ENCODE data around the gene PHC1. TPM values are rescaled to one million over a fixed set of nuclear protein-coding genes. Genes with fewer than 3 reads are reported as not detected.

PHC1 gene
- total and polyA plus RNA-seq, 3 donors from 2014 or later, result 112 to 154 (median 134) TPM

GRCh38 chr12:8905546-8905945 lies 8.8 kb upstream of the PHC1 start:
- Histone ChIP-seq H3K4me1 (no peaks in the 10 kb centered on the region), H3K4me3 (no peak overlapping the region), H3K9me3 (no peaks in the 10 kb centered on the region), H3K27me3 (no peaks in the 10 kb centered on the region), H3K36me3 (ENCODE audit: low read depth, missing control alignments) (no peaks in the 10 kb centered on the region), H3K27ac (no peak overlapping the region)
- intact Hi-C loops (cut with DNase I; ENCODE audit: low total_unique reads), result no loop called here
- DNase-seq, result no peak
- no peak for TF ChIP-seq POLR2A (IDR thresholded peaks at IDR 0.05)
- no peak for TF ChIP-seq CTCF (IDR thresholded peaks at IDR 0.05)
- 76 to 78% methylated on average over 10 of the region's 10 CpGs for WGBS, 2 donors

- 89 to 91% methylated on average over 16 of the region's 16 CpGs for WGBS, 2 donors
- Histone ChIP-seq H3K9me3 (no peaks in the 10 kb centered on the region), H3K36me3 (ENCODE audit: low read depth, missing control alignments) (no peaks in the 10 kb centered on the region), H3K4me3 (no peak overlapping the region), H3K4me1 (no peaks in the 10 kb centered on the region), H3K27ac (no peak overlapping the region), H3K27me3 (no peaks in the 10 kb centered on the region)
- DNase-seq, result no peak
- intact Hi-C loops (cut with DNase I; ENCODE audit: low total_unique reads), result no loop called here
- TF ChIP-seq POLR2A (IDR thresholded peaks at IDR 0.05), result no peak
Observed at GRCh38 chr12:8906266-8907180, 7.8 kb upstream of the PHC1 start.

- WGBS, 2 donors, result 83 to 89% methylated on average over 3 of the region's 3 CpGs
- H3K27ac ChIP-seq, result no peak overlapping the region
Observed at GRCh38 chr12:8907513-8907912, 6.8 kb upstream of the PHC1 start.

GRCh38 chr12:8909752-8910151 lies 4.6 kb upstream of the PHC1 start:
- 84 to 91% methylated on average over 5 of the region's 5 CpGs for WGBS, 2 donors
- no peak for DNase-seq
- no peak for TF ChIP-seq POLR2A (IDR thresholded peaks at IDR 0.05)
- TF ChIP-seq CTCF (IDR thresholded peaks at IDR 0.05), result no peak
- no peaks in the 10 kb centered on the region for H3K27me3 ChIP-seq
- H3K4me3 ChIP-seq, result no peak overlapping the region
- H3K36me3 ChIP-seq (ENCODE audit: low read depth, missing control alignments), result no peaks in the 10 kb centered on the region
- intact Hi-C loops (cut with DNase I; ENCODE audit: low total_unique reads), result no loop called here
- H3K4me1 ChIP-seq, result peaks cover 12% of the 10 kb centered on the region
- no peaks in the 10 kb centered on the region for H3K9me3 ChIP-seq
- H3K27ac ChIP-seq, result no peak overlapping the region

More at GRCh38 chr12:8907513-8907912, 6.8 kb upstream of the PHC1 start:
- H3K4me1 ChIP-seq, result no peaks in the 10 kb centered on the region
- TF ChIP-seq POLR2A (IDR thresholded peaks at IDR 0.05), result no peak
- TF ChIP-seq CTCF (IDR thresholded peaks at IDR 0.05), result no peak
- no peaks in the 10 kb centered on the region for H3K9me3 ChIP-seq
- DNase-seq, result no peak
- H3K36me3 ChIP-seq (ENCODE audit: low read depth, missing control alignments), result no peaks in the 10 kb centered on the region
- no peaks in the 10 kb centered on the region for H3K27me3 ChIP-seq
- intact Hi-C loops (cut with DNase I; ENCODE audit: low total_unique reads), result no loop called here
- no peak overlapping the region for H3K4me3 ChIP-seq

- Histone ChIP-seq H3K4me3 (no peak overlapping the region), H3K4me1 (peaks cover 12% of the 10 kb centered on the region), H3K9me3 (no peaks in the 10 kb centered on the region), H3K27ac (no peak overlapping the region), H3K27me3 (no peaks in the 10 kb centered on the region), H3K36me3 (ENCODE audit: low read depth, missing control alignments) (no peaks in the 10 kb centered on the region)
- intact Hi-C loops (cut with DNase I; ENCODE audit: low total_unique reads), result no loop called here
- TF ChIP-seq CTCF (IDR thresholded peaks at IDR 0.05) (no peak), POLR2A (IDR thresholded peaks at IDR 0.05) (no peak)
- 59 to 61% methylated on average over 3 of the region's 3 CpGs for WGBS, 2 donors
- no peak for DNase-seq
Observed at GRCh38 chr12:8911606-8912268, 2.6 kb upstream of the PHC1 start.

Measured in testis (tissue), 3 donors.